Gastroesophageal sphincter (tissue), 4 donors: Measurements from ENCODE around the gene OR1L1. TPM values are rescaled to one million over a fixed set of nuclear protein-coding genes. Genes with fewer than 3 reads are reported as not detected.

Source experiments
- ATAC-seq: fragments of 150-250 bp; one replicate; pipeline ENCODE4 v1.9.1; 2016; ENCODE audit warnings: mild to moderate bottlenecking, moderate library complexity
- H3K27ac ChIP-seq, 4 donors: fragments of 200-600 bp; sonication (generic) in 3 of 4; 1 replicate in 3 of 4; 2 replicates in 1 of 4; pipeline ENCODE4 v1.5.1; 2016 to 2019
- H3K27me3 ChIP-seq: fragments of 200-600 bp; sonication (generic); one replicate; pipeline ENCODE4 v1.5.1; 2019
- H3K36me3 ChIP-seq, 2 donors: fragments of 200-600 bp; sonication (generic); one replicate each; pipeline ENCODE4 v1.5.1; 2019; ENCODE audit warnings: control low read depth in 1 of 2
- H3K4me1 ChIP-seq, 3 donors: fragments of 200-600 bp; sonication (generic); 1 replicate in 2 of 3; 2 replicates in 1 of 3; pipeline ENCODE4 v1.5.1; 2016 to 2019; ENCODE audit warnings: control low read depth in 2 of 3
- H3K4me3 ChIP-seq, 2 donors: fragments of 200-600 bp; sonication (generic); one replicate each; pipeline ENCODE4 v1.5.1; 2019; ENCODE audit warnings: mild to moderate bottlenecking in 1 of 2, moderate library complexity in 1 of 2
- H3K9me3 ChIP-seq, 3 donors: fragments of 200-600 bp; sonication (generic); one replicate each; pipeline ENCODE4 v1.5.1; 2017 to 2019; ENCODE audit warnings: control low read depth in 2 of 3
- CTCF ChIP-seq, 4 experiments: fragments of 200-600 bp in 2 of 4; fragments of 450-650 bp in 2 of 4; sonication (generic) in 1 of 4; IDR thresholded peaks; one replicate each; pipeline ENCODE4 v1.5.1; 2017 to 2019; ENCODE audit warnings: antibody characterized with exemption in 4 of 4, mild to moderate bottlenecking in 2 of 4, moderate library complexity in 2 of 4
- EP300 ChIP-seq: sonication (generic); formaldehyde crosslinking; IDR thresholded peaks from one replicate; pipeline ENCODE4 v1.6.1; 2017; ENCODE audit warnings: antibody characterized with exemption, mild to moderate bottlenecking
- POLR2A ChIP-seq, 2 donors: fragments of 450-650 bp; IDR thresholded peaks; one replicate each; pipeline ENCODE4 v1.6.1; 2017; ENCODE audit warnings: antibody characterized with exemption in 2 of 2, mild to moderate bottlenecking in 2 of 2, moderate library complexity in 1 of 2
- POLR2AphosphoS5 ChIP-seq: sonication (generic); formaldehyde crosslinking; IDR thresholded peaks from one replicate; pipeline ENCODE4 v1.6.1; 2017; ENCODE audit warnings: antibody characterized with exemption
- WGBS, 2 donors: methylation state at CpG; one replicate each; pipeline ENCODE4 v1.1.5; 2018; ENCODE audit warnings: low coverage in 1 of 2; 5-methylcytosine and 5-hydroxymethylcytosine counted together
- total RNA-seq, 4 donors: library from RNA; depleted of rRNA; stranded (reverse); fragments of >200 nt; gene quantifications; one replicate each; pipeline ENCODE4 v1.1.0, GENCODE V29; 2016

OR1L1 gene
- total RNA-seq = not detected

- ATAC-seq = no peak
- no peaks in the 10 kb centered on the region for H3K27me3 ChIP-seq
- WGBS, 2 donors = 34 to 57% methylated on average over 1 to 2 of the region's 2 CpGs
- H3K27ac ChIP-seq = no peak within 1 kb of the TSS
- no peaks in the 10 kb centered on the region for H3K36me3 ChIP-seq
- H3K4me1 ChIP-seq = no peaks in the 10 kb centered on the region
- TF ChIP-seq POLR2A (IDR thresholded peaks at IDR 0.05) (no peak), POLR2AphosphoS5 (no peak), EP300 (no peak), CTCF (IDR thresholded peaks at IDR 0.05) (no peak)
- no peak within 1 kb of the TSS for H3K4me3 ChIP-seq
- peaks cover 0 to under 1% (median 0%) of the 10 kb centered on the region in 3 donors for H3K9me3 ChIP-seq
Measured at GRCh38 chr9:122661416-122661815, at the start of gene OR1L1. Gene OR1L1 (plus strand): TSS chr9:122661716. CDS start chr9:122661716, 0 bp downstream.

- ATAC-seq = no peak
- H3K27ac ChIP-seq = no peak within 1 kb of the TSS
- 50 to 76% methylated on average over 1 of the region's 1 CpG for WGBS, 2 donors
- no peaks in the 10 kb centered on the region for H3K4me1 ChIP-seq
- H3K36me3 ChIP-seq = no peaks in the 10 kb centered on the region
- peaks cover 0 to 4% (median 0%) of the 10 kb centered on the region in 3 donors for H3K9me3 ChIP-seq
- no peaks in the 10 kb centered on the region for H3K27me3 ChIP-seq
- TF ChIP-seq CTCF (IDR thresholded peaks at IDR 0.05) (no peak), POLR2AphosphoS5 (no peak), POLR2A (IDR thresholded peaks at IDR 0.05) (no peak), EP300 (no peak)
- no peak within 1 kb of the TSS for H3K4me3 ChIP-seq
Measured at GRCh38 chr9:122614362-122614761, 47.2 kb upstream of the OR1L1 start, which contains the start of gene OR1Q1. Gene OR1Q1 (plus strand): TSS chr9:122614738. CDS start chr9:122614738, 0 bp downstream.

GRCh38 chr9:122619996-122620395 lies 41.5 kb upstream of the OR1L1 start:
- Histone ChIP-seq H3K27me3 (no peaks in the 10 kb centered on the region), H3K4me1 (no peaks in the 10 kb centered on the region)
- WGBS, 2 donors = 66 to 77% methylated on average over 5 to 7 of the region's 7 CpGs

GRCh38 chr9:122642226-122642625 lies 19.3 kb upstream of the OR1L1 start:
- Histone ChIP-seq H3K4me1 (no peaks in the 10 kb centered on the region), H3K36me3 (no peaks in the 10 kb centered on the region), H3K9me3 (peaks cover 0 to 23% (median 0%) of the 10 kb centered on the region in 3 donors), H3K4me3 (no peak overlapping the region), H3K27ac (no peak overlapping the region), H3K27me3 (no peaks in the 10 kb centered on the region)
- ATAC-seq = no peak
- no peak for TF ChIP-seq CTCF (IDR thresholded peaks at IDR 0.05)
- no peak for TF ChIP-seq POLR2AphosphoS5
- TF ChIP-seq EP300 = no peak
- no peak for TF ChIP-seq POLR2A (IDR thresholded peaks at IDR 0.05)
- 21 to 39% methylated on average over 2 of the region's 2 CpGs for WGBS, 2 donors

More at GRCh38 chr9:122619996-122620395, 41.5 kb upstream of the OR1L1 start:
- H3K4me3 ChIP-seq = no peak overlapping the region
- no peak for ATAC-seq
- H3K36me3 ChIP-seq = no peaks in the 10 kb centered on the region
- TF ChIP-seq CTCF (IDR thresholded peaks at IDR 0.05) (no peak), EP300 (no peak), POLR2A (IDR thresholded peaks at IDR 0.05) (no peak), POLR2AphosphoS5 (no peak)
- H3K27ac ChIP-seq = no peak overlapping the region
- H3K9me3 ChIP-seq = peaks cover 0 to 4% (median 0%) of the 10 kb centered on the region in 3 donors

GRCh38 chr9:122656378-122656777 lies 5.1 kb upstream of the OR1L1 start:
- H3K27me3 ChIP-seq = no peaks in the 10 kb centered on the region
- no peak overlapping the region for H3K27ac ChIP-seq
- H3K9me3 ChIP-seq = no peaks in the 10 kb centered on the region
- no peak for TF ChIP-seq CTCF (IDR thresholded peaks at IDR 0.05)
- no peak for TF ChIP-seq EP300
- TF ChIP-seq POLR2AphosphoS5 = no peak
- no peak for TF ChIP-seq POLR2A (IDR thresholded peaks at IDR 0.05)
- WGBS, 2 donors = 27 to 40% methylated on average over 1 of the region's 1 CpG
- no peaks in the 10 kb centered on the region for H3K4me1 ChIP-seq
- no peak overlapping the region for H3K4me3 ChIP-seq
- ATAC-seq = no peak
- no peaks in the 10 kb centered on the region for H3K36me3 ChIP-seq
